ENCODE results near the gene PCP4L1.

GRCh38 chr1:161300478-161300877, 41.9 kb downstream of the PCP4L1 start:
- TF ChIP-seq CTCF (IDR thresholded peaks at IDR 0.05) (no peak), EP300 (IDR thresholded peaks at IDR 0.05) (no peak), POLR2A (IDR thresholded peaks at IDR 0.05) (no peak)

All from ovary (tissue), 3 donors.